ENCODE data around the gene GNG12. TPM values are rescaled to one million over a fixed set of nuclear protein-coding genes. Genes with fewer than 3 reads are reported as not detected.

Gene GNG12
- total RNA-seq, result 104 and 108 TPM in 2 replicates

DNA sequence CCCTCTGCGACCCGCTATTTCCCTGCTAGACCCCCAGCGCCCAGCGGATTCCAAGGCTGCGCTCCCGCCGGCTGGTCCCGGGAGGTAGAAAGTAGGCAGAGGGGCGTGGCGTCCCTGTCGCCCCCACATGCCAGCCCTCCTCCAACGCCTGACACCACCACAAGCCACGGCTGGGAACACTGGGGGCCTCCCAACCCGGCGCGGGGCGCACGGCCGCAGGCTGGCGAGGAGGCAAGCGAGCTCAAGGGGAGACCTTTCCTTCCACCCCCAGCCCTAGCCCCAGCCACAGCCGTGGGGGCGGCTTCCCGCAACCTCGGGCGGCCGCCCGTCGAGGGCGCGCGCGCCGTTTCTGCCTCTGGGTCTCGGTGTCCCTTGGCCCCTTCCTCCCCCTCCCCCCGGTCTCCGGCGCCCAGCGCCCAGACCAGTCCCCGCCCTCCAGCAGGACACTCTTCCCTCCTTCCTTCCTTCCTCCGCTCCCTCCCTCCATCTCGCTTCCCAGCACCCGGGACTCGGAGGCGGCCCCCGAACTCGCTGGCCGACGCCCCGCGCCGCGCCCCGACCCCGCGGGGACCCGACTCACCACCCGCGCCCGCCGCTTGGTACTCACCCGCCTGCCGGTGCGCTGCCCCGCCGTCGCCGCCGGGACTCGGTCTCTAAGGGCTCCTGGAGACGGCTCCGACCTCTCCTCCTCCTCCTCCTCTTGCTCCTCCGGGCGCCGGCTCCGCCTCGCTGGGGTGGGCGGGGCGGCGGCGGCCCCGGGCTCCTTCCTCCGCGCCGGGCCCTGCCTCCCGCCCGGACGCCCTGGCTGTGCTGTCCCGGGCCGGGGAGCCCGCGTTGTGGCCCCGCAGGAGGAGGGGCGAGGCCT, at the start of gene GNG12:
TSS of gene GNG12 (minus strand) at position 731 of the 865 bp plus-strand sequence. CDS start 125,781 bp downstream, outside the sequence.

DNA sequence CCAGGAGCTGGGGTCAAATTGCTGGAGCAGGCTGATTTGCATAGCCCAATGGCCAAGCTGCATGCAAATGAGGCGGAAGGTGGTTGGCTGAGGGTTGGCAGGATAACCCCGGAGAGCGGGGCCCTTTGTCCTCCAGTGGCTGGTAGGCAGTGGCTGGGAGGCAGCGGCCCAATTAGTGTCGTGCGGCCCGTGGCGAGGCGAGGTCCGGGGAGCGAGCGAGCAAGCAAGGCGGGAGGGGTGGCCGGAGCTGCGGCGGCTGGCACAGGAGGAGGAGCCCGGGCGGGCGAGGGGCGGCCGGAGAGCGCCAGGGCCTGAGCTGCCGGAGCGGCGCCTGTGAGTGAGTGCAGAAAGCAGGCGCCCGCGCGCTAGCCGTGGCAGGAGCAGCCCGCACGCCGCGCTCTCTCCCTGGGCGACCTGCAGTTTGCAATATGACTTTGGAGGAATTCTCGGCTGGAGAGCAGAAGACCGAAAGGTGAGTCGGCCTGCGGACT, 148.2 kb downstream of the GNG12 start, which contains the start of gene GADD45A:
TSS of gene GADD45A (plus strand) at position 135 of the 491 bp plus-strand sequence. CDS start at position 429, 294 bp downstream.

Other genes starting within 250 kb of the GNG12 start
- gene GADD45A, start 148.3 kb downstream of the GNG12 start, total RNA-seq, result 101 and 170 TPM in 2 replicates
- not detected in 2 replicates for gene DIRAS3, start 217.2 kb upstream of the GNG12 start, total RNA-seq